ENCODE data around the gene NDUFA1. TPM values are rescaled to one million over a fixed set of nuclear protein-coding genes. Genes with fewer than 3 reads are reported as not detected.

NDUFA1 gene
- total and polyA plus RNA-seq, 2 of the 13 experiments (the other 11 are each of a cell fraction or from before 2014, with no cell fraction given) = 150 to 167 TPM

DNA sequence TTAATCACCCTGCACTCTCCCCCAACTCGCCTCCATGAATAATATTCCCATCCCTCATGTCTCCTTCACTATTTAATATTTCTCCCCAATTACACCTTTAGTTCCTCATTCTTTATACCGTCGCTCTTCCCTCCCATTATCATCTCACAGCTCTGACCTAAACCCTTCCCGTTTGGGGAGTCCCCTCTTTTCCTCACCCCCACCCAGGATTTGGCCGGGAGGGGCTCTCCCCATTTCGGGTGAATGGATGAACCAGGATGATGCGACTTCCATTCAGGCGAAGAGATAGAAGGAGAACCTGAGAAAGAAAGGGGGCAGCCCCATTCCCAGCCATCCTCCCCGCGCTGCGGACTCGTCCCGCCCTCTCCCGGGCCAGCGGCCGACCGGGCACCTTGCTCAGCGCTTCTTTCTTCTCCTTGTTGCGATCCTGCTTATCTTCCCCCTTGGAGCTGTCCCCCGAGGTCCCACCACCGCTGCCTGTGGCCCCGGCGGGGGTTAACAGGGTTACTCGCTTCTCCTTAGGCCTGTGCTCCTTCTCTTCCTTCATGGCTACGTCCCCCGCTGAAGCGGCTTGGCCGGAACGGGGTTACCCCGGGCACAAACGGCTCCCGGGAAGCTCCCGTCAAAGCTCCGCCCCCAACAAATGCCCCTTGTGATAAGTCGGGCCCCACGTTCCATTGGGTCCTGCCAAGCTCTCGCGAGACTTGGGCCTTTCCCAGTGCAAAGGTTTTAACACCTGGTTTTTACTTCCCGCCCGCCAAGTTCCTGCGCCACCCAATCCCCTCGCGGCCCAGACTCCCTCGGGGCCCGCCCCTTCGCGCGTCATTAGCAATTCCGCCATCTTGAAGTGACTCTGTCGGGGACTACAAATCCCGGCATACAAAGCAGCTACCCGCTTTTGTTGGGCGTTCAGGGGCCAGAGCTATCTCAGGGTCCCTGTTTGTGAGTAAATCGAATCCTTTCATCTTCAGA lies 19.0 kb upstream of the NDUFA1 start, which contains the start of gene UPF3B (continued):
- TF ChIP-seq, protein P1, sequence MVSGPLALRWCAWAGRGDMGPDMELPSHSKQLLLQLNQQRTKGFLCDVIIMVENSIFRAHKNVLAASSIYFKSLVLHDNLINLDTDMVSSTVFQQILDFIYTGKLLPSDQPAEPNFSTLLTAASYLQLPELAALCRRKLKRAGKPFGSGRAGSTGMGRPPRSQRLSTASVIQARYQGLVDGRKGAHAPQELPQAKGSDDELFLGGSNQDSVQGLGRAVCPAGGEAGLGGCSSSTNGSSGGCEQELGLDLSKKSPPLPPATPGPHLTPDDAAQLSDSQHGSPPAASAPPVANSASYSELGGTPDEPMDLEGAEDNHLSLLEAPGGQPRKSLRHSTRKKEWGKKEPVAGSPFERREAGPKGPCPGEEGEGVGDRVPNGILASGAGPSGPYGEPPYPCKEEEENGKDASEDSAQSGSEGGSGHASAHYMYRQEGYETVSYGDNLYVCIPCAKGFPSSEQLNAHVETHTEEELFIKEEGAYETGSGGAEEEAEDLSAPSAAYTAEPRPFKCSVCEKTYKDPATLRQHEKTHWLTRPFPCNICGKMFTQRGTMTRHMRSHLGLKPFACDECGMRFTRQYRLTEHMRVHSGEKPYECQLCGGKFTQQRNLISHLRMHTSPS (CRISPR knock-in tag; IDR thresholded peaks at IDR 0.05; ENCODE audit: low read depth) = peak; percentile 37; the same call in 1 of the 2 replicates
- TF ChIP-seq, protein P2, sequence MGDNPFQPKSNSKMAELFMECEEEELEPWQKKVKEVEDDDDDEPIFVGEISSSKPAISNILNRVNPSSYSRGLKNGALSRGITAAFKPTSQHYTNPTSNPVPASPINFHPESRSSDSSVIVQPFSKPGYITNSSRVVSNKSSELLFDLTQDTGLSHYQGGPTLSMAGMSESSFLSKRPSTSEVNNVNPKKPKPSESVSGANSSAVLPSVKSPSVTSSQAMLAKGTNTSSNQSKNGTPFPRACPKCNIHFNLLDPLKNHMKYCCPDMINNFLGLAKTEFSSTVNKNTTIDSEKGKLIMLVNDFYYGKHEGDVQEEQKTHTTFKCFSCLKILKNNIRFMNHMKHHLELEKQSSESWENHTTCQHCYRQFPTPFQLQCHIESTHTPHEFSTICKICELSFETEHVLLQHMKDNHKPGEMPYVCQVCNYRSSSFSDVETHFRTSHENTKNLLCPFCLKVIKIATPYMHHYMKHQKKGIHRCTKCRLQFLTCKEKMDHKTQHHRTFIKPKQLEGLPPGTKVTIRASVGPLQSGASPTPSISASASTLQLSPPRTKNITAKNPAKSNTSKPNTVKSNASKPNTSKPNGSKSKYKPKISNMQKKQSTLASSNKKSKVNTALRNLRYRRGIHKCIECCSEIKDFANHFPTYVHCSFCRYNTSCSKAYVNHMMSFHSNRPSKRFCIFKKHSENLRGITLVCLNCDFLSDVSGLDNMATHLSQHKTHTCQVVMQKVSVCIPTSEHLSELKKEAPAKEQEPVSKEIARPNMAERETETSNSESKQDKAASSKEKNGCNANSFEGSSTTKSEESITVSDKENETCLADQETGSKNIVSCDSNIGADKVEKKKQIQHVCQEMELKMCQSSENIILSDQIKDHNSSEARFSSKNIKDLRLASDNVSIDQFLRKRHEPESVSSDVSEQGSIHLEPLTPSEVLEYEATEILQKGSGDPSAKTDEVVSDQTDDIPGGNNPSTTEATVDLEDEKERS (CRISPR knock-in tag; IDR thresholded peaks at IDR 0.05) = no peak
- 0 out of 2 replicates have a peak, but pooled peaks have one; percentile 4 for TF ChIP-seq FOXA3 (CRISPR knock-in tag; IDR thresholded peaks at IDR 0.05)
- TF ChIP-seq ZNF292 (CRISPR knock-in tag; IDR thresholded peaks at IDR 0.05; ENCODE audit: borderline replicate concordance, low read depth) = no peak
- no peak for TF ChIP-seq SNAPC2 (CRISPR knock-in tag; IDR thresholded peaks at IDR 0.05)
- TF ChIP-seq, protein P3, sequence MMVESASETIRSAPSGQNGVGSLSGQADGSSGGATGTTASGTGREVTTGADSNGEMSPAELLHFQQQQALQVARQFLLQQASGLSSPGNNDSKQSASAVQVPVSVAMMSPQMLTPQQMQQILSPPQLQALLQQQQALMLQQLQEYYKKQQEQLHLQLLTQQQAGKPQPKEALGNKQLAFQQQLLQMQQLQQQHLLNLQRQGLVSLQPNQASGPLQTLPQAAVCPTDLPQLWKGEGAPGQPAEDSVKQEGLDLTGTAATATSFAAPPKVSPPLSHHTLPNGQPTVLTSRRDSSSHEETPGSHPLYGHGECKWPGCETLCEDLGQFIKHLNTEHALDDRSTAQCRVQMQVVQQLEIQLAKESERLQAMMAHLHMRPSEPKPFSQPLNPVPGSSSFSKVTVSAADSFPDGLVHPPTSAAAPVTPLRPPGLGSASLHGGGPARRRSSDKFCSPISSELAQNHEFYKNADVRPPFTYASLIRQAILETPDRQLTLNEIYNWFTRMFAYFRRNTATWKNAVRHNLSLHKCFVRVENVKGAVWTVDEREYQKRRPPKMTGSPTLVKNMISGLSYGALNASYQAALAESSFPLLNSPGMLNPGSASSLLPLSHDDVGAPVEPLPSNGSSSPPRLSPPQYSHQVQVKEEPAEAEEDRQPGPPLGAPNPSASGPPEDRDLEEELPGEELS (CRISPR knock-in tag; IDR thresholded peaks at IDR 0.05) = 0 out of 2 replicates have a peak, but pooled peaks have one; percentile 36
- TF ChIP-seq ZNF557 (CRISPR knock-in tag; IDR thresholded peaks at IDR 0.05) = no peak
- TF ChIP-seq, protein P4, sequence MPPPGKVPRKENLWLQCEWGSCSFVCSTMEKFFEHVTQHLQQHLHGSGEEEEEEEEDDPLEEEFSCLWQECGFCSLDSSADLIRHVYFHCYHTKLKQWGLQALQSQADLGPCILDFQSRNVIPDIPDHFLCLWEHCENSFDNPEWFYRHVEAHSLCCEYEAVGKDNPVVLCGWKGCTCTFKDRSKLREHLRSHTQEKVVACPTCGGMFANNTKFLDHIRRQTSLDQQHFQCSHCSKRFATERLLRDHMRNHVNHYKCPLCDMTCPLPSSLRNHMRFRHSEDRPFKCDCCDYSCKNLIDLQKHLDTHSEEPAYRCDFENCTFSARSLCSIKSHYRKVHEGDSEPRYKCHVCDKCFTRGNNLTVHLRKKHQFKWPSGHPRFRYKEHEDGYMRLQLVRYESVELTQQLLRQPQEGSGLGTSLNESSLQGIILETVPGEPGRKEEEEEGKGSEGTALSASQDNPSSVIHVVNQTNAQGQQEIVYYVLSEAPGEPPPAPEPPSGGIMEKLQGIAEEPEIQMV (CRISPR knock-in tag; IDR thresholded peaks at IDR 0.05; ENCODE audit: low read depth) = no peak
- TF ChIP-seq, protein P5, sequence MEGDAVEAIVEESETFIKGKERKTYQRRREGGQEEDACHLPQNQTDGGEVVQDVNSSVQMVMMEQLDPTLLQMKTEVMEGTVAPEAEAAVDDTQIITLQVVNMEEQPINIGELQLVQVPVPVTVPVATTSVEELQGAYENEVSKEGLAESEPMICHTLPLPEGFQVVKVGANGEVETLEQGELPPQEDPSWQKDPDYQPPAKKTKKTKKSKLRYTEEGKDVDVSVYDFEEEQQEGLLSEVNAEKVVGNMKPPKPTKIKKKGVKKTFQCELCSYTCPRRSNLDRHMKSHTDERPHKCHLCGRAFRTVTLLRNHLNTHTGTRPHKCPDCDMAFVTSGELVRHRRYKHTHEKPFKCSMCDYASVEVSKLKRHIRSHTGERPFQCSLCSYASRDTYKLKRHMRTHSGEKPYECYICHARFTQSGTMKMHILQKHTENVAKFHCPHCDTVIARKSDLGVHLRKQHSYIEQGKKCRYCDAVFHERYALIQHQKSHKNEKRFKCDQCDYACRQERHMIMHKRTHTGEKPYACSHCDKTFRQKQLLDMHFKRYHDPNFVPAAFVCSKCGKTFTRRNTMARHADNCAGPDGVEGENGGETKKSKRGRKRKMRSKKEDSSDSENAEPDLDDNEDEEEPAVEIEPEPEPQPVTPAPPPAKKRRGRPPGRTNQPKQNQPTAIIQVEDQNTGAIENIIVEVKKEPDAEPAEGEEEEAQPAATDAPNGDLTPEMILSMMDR (CRISPR knock-in tag; IDR thresholded peaks at IDR 0.05) = peak; percentile 8; the same call in 1 of the 2 replicates
- TF ChIP-seq, protein P6, sequence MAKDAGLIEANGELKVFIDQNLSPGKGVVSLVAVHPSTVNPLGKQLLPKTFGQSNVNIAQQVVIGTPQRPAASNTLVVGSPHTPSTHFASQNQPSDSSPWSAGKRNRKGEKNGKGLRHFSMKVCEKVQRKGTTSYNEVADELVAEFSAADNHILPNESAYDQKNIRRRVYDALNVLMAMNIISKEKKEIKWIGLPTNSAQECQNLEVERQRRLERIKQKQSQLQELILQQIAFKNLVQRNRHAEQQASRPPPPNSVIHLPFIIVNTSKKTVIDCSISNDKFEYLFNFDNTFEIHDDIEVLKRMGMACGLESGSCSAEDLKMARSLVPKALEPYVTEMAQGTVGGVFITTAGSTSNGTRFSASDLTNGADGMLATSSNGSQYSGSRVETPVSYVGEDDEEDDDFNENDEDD (CRISPR knock-in tag; IDR thresholded peaks at IDR 0.05; ENCODE audit: borderline replicate concordance) = peak; percentile 59; the same call in 1 of the 2 replicates
- peak; percentile 94 for TF ChIP-seq YY1 (IDR thresholded peaks at IDR 0.05; ENCODE audit: insufficient read depth, insufficient replicate concordance, low read depth, low read length)

All from HepG2 (cell line).